GM18861 (cell line): ENCODE results near the gene PCBP2.
"Not testable (repeated sequence)": the region's sequence is repeated elsewhere in the genome, so short reads cannot be mapped to it uniquely, and the experiment has no call there.

ENCODE experiments used
- ATAC-seq: cut with Tn5 transposase; IDR thresholded peaks from one replicate; pipeline ENCODE4 v1.9.1; 2021; ENCODE audit not compliant: unreplicated experiment

Gene PCBP2

DNA sequence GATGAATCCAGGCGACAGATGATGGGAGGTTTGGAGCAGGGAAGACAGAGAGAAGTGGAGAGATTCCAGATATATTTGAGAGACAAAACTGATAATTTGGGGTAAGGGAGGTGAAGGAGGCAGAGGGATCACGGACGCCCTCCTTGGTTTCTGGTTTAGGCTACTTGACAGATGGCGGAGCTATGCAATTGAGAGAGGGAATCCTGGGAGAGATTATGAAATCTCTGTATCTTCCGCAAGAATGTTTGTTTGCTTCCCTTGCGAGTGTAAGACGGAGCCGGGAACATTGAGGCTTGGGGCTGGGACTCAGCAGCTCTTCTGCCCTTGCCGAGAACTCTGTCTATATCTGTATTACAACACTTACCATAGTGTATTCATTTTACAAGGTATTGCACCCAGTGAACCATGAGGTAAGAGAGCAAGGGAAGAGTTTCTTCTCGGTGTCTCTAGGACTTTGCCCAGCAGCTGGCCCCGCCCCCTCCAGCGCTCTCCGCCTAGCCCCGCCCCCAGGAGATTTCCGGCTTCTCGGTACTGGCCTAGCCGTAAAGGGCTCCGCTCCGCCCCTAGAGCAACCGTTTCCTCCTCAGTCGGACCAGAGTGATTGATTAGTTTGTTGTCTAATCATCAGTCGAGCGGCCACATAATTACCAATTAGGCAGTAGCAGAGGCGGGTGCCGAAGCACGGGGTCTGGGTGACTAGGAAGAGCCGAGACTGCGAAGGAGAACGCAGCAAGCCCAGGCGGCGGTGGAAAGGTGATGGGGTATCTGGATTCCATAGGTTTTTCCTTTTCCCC is 10.7 kb upstream of the PCBP2 start, which contains the start of gene PRR13:
Gene PRR13 (plus strand): TSS at position 695 of the 794 bp plus-strand sequence. CDS start 981 bp downstream, outside the sequence.
- peak; percentile 98 for ATAC-seq

DNA sequence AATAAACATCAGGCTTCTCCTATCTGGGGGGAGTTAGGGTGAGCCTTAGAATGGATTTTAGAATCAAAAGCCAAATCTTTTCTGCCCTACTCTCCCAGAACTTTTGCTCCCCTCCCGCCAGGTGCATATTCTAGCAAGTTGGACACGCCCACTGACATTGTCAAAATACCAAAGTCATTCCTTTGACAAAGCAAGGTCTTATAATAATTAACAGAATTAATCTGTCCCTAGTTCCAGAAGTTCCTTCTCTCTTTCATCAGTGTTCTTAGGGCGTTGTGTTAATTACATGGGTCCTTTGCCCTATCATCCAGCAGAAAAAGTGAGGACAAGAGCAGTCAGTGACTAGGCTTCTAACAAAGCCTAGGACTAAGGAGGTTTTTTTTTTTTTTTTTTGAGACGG is 7.9 kb upstream of the PCBP2 start:
- no peak for ATAC-seq

DNA sequence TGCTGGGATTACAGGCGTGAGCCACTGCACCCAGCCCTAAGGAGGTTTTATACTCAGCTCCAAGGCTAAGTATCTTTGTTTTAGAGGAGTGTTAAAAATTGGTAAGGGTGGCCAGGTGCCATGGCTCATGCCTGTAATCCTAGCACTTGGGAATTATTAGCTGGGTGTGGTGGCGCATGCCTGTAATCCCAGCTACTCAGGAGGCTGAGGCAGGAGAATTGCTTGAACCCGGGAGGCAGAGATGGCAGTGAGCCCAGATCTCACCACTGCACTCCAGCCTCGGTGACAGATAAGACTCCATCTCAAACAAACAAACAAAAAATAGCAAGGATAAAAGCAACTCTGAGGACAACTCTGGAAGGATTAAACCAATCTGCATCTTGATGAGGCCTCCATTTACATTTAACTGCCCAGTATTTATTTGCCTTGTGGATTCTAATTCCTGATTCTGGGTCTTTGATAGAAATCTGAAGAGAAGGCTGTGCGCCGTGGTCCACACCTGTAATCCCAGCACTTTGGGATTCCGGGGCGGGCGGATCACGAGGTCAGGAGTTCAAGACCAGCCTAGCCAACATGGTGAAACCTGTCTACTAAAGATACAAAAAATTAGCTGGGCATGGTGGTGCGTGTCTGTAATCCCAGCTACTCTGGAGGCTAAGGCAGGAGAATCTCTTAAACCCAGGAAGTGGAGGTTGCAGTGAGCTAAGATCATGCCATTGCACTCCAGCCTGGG is 7.1 kb upstream of the PCBP2 start:
- not testable (repeated sequence) for ATAC-seq

- no peak for ATAC-seq
Observed at GRCh38 chr12:53450936-53451335, 966 bp upstream of the PCBP2 start.

DNA sequence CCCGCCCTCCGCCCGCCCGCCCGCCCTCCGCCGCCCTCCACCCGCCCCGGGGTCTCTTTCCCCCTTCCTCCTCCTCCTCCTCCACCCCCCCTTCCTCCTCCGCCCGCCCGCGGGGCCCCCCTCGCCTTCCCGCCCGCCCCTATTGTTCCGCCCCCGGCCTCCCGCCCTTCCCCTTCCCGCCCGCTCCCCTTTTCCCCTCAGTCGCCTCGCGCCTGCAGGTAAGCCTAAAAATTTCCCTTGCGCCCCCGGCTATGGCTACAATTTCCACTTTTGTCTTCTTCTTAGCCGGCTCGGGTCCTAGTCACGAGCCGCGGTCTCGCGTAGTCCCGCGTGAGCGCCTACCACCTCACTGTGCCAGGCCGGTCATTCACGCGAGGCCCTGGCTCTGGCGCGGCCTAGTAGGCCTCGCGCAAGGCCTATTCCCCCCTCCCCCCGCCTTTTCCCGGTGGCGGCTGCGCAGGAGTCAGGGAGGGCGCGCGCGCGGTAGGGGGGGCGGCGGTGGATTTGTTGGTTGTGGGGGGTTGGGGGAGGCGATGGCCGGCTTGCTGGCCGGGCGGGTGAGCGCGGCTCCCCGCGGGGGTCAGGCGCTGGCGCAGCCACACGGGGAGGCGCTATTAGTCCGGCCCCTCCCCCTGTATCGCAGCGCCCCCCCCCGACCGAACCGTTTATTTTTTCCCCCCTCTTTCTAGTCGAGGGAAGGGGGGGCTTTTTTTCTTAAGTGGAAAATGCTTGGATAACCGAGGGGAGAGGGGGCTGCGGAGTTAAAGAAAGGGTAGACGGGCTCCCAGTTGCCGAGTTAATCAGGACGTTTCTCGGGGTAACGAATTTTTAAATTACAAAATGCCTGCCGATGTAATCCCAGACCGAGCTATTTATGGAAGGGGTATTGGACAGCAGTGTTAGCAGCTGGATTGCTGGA is 516 bp downstream of the PCBP2 start:
- ATAC-seq: no peak

GRCh38 chr12:53453953-53454640 is 2.2 kb downstream of the PCBP2 start:
- ATAC-seq: no peak

DNA sequence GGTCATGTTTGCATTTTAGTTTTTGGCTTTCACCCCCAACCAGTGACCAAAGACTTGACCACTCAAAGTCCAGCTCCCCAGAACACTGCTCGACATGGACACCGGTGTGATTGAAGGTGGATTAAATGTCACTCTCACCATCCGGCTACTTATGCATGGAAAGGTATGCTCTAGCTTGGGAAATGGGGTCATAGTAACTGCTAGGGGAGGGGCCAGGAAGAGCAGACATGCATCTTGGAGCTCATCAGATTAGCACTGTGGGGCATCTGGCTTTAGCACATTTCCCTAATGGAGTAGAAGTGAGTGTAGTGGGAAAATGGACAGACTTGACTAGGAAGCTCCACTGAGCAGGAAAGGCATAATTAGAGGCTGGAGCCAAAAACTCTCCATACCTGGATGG is 2.8 kb downstream of the PCBP2 start:
- ATAC-seq: no peak

- no peak for ATAC-seq
Observed at GRCh38 chr12:53456654-53457366, 4.9 kb downstream of the PCBP2 start.

DNA sequence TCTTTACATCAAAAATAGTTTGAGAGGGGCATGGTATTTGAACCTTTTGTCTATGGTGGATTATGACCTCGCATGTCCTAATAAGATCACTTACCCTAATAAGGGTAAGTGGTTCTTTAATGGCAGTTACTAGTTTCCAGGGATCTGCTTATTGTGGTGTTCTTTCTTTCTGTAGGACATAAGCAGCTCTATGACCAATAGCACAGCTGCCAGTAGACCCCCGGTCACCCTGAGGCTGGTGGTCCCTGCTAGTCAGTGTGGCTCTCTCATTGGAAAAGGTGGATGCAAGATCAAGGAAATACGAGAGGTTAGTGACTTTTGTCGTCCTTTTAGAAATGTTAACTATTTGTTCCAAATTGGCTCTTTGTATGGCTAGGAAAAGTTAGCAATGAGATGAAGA is 7.2 kb downstream of the PCBP2 start:
- no peak for ATAC-seq

GRCh38 chr12:53461059-53461458 is 9.2 kb downstream of the PCBP2 start:
- ATAC-seq: no peak

GRCh38 chr12:53461591-53461990 is 9.7 kb downstream of the PCBP2 start:
- no peak for ATAC-seq

DNA sequence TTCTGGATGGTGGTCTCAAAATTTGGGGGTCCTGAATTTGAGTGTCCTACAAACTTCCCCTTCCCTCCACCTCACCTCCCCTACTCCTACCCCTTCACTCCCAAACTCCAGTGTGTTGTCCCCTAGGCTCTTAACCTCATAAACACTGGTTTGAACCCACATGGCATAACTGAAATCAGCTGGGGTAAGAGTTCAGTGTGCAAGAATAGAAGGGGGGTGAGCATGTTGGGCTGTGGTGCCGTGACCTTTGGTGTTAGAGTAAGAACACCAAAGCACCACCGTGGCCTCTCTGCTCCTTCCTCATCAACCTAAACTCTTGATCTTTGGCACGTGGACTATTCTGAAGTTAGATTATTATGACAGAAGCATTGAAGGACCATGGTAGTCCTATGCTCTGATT is 11.0 kb downstream of the PCBP2 start:
- ATAC-seq: no peak

GRCh38 chr12:53463802-53464560 is 12.1 kb downstream of the PCBP2 start:
- no peak for ATAC-seq

DNA sequence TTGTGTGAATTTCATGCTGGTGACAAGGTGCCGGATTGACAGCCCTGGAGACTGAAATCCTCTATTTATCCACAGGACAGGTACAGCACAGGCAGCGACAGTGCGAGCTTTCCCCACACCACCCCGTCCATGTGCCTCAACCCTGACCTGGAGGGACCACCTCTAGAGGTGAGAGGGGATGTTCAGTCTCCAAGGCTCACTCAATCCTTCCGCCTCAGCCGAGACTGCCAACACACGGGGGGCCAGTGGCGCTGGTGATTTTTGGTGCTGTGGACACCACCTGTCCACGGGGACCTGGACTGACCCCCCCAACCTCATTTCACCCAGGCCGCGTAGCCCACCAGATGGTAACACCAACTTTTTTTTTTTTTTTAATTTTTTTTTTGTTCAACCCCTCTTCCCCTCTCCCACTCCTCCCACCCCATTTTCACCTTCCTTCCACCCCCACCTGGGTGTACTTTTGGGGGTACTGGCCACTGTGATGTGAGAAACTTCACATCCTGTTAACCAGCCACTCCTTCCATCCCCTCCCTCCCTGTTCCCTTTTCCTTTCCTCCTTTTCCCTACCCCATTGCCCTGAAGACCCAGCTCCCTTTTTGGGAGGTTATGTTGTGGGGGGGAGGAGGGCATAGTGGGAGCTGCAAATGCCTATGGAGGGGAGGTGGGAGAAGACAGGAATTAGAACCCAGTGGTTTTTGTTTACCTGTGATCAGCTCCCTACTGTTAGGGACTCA is 12.9 kb downstream of the PCBP2 start:
- ATAC-seq: no peak

DNA sequence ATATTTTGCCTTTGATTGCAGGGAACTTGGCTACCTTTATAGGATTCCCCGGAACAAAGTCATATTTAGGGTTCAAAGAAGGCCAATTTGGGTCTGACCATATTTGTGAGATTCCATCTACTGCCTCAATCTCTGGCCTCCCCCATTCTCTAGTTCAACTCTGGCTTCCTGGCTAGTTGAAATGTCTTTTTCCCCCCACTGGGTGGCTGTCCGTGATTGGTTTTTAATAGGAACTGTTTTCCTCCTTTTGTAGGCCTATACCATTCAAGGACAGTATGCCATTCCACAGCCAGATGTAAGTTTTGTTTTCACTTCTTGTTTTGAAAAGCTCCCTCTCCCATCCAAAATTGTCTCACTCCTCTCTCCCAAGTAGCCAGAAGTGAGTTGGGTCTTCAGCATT is 13.8 kb downstream of the PCBP2 start:
- no peak for ATAC-seq

- ATAC-seq: no peak
Observed at GRCh38 chr12:53466640-53467039, 14.7 kb downstream of the PCBP2 start.

DNA sequence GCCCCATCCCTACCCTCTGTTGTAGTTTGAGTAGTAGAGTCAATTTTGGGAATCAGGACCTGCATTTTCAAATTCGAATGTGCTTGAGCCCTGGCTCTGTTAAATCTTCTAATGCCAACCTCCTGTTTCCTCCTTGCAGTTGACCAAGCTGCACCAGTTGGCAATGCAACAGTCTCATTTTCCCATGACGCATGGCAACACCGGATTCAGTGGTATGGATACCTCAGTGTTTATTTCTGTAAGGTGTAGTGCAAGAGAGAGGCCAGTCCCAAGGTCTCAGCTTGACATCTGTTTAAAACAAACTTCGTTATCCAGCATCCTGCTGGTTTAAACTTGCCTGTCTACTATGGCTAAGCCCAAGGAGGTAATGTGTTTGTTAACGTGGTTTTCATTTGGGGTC is 15.2 kb downstream of the PCBP2 start:
- ATAC-seq: no peak

DNA sequence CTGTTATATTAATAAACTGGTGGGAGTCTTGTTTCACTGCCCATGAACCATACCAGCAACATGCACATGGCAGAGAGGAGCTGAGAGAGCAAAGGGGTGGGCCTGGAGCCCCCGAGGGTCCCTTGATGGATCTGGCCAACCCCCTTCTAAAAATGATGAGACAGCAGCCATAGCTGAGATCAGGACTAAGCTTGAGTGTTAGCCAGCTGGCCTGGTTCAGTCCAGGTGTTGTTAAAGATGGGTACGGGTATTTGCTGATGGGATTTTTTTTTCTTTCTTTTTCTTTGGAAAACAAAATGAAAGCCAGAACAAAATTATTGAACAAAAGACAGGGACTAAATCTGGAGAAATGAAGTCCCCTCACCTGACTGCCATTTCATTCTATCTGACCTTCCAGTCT is 16.0 kb downstream of the PCBP2 start:
- no peak for ATAC-seq

- no peak for ATAC-seq
Observed at GRCh38 chr12:53468282-53468681, 16.4 kb downstream of the PCBP2 start.
